Measurements from ENCODE around the gene ANKRD34A. TPM values are rescaled to one million over a fixed set of nuclear protein-coding genes. Genes with fewer than 3 reads are reported as not detected.

Gene ANKRD34A
- total and polyA plus RNA-seq, 12 donors: 0.66 to 1.7 (median 1.0) TPM

DNA sequence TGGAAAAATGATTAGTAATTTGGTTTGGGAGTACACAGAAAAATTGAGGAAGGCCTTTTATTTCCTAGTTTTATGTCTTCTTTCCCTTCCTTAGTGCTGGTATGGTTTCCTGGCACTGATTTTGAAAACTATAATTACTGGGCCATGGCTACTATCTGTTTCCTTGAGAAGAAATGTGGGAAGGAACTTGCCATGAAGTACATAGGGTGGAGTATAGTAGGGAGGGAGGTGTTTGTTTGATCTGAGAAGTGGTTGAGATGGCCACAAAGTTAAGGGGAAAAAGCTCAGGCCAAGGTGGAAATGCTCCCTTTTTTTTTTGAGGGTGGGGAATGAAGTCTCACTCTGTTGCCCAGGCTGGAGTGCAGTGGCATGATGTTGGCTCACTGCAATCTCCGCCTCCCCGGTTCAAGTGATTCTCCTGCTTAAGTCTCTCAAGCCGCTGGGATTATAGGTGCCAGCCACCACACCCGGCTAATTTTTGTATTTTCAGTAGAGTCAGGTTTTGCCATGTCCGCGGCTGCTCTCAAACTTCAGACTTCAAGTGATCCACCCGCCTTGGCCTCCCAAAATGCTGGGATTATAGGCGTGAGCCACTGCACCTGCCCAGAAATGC lies 45.9 kb upstream of the ANKRD34A start:
- 79 to 84% methylated on average over 8 of the region's 8 CpGs for WGBS, 2 donors
- intact Hi-C loops (cut with DNase I): loop anchor here in 8 of 10 donors (5.0 to 10.0 kb wide), 4 partner anchors 33 to 165 kb away; partner anchors contain the start of gene NUDT17 (in 6 of the 8)
- TF ChIP-seq CTCF (IDR thresholded peaks at IDR 0.05): no peak
- Histone ChIP-seq H3K27ac (peak overlapping the region; percentile 44 to 73 (median 48)), H3K36me3 (no peaks in the 10 kb centered on the region), H3K9me3 (no peaks in the 10 kb centered on the region), H3K4me1 (peaks cover 0 to 53% (median 29%) of the 10 kb centered on the region in 9 donors), H3K27me3 (no peaks in the 10 kb centered on the region), H3K4me3 (no peak overlapping the region)
- ATAC-seq (peak in 7 of 8 donors; percentile 29 to 58 (median 42)), DNase-seq (no peak)

DNA sequence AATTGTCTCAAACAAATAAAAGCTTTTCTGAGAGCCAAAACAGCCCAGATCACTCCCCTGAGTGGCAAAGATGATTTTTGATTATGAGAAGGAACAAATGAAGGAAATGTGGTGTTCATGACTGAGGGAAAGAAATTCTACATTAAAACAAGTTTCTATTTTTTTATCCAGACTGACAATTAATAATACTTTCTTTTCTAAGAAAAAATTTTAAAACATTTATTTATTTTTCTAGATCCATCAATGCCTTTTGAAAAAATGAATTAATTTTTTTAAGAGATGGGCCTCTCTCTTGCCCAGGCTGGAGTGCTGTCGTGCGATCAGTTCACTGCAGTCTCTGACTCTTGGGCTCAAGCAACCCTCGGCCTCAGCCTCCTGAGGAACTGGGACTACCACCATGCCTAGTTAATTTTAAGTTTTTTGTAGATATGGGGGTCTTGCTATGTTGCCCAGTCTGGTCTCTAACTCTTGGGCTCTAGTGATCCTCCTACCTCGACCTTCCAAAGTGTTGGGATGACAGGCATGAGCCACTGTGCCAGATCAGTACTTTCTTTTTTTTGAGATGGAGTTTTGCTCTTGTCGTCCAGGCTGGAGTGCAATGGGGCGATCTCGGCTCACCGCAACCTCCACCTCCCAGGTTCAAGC lies 43.2 kb upstream of the ANKRD34A start:
- DNase-seq (no peak), ATAC-seq (peak in 2 of 8 donors; percentile 10 to 27)
- H3K9me3 ChIP-seq: no peaks in the 10 kb centered on the region
- no peaks in the 10 kb centered on the region for H3K36me3 ChIP-seq
- intact Hi-C loops (cut with DNase I): loop anchor here in 9 of 10 donors (1.0 to 2.0 kb wide), 6 partner anchors 28 to 115 kb away; no protein-coding TSS in a partner anchor
- peaks cover 0 to 47% (median 24%) of the 10 kb centered on the region in 9 donors for H3K4me1 ChIP-seq
- peak overlapping the region in 2 of 10 donors; percentile 26 to 42 for H3K4me3 ChIP-seq
- TF ChIP-seq CTCF (IDR thresholded peaks at IDR 0.05): peak in 2 of 9 donors; percentile 5 to 39
- WGBS, 2 donors: 80 to 84% methylated on average over 8 of the region's 8 CpGs
- H3K27ac ChIP-seq: peak overlapping the region in 9 of 10 donors; percentile 29 to 91 (median 83)
- no peaks in the 10 kb centered on the region for H3K27me3 ChIP-seq

- ATAC-seq (no peak), DNase-seq (no peak)
- H3K27me3 ChIP-seq: no peaks in the 10 kb centered on the region
- WGBS, 2 donors: 97 to 99% methylated on average over 2 of the region's 2 CpGs
- H3K36me3 ChIP-seq: no peaks in the 10 kb centered on the region
- H3K4me3 ChIP-seq: no peak overlapping the region
- no peaks in the 10 kb centered on the region for H3K9me3 ChIP-seq
- H3K4me1 ChIP-seq: peaks cover 12 to 59% (median 38%) of the 10 kb centered on the region in 9 donors
- peak overlapping the region in 3 of 10 donors; percentile 2 to 26 (median 6) for H3K27ac ChIP-seq
- intact Hi-C loops (cut with DNase I): no loop called here
- TF ChIP-seq CTCF (IDR thresholded peaks at IDR 0.05): no peak
These were observed 37.3 kb upstream of the ANKRD34A start for GRCh38 chr1:146001709-146002108.

DNA sequence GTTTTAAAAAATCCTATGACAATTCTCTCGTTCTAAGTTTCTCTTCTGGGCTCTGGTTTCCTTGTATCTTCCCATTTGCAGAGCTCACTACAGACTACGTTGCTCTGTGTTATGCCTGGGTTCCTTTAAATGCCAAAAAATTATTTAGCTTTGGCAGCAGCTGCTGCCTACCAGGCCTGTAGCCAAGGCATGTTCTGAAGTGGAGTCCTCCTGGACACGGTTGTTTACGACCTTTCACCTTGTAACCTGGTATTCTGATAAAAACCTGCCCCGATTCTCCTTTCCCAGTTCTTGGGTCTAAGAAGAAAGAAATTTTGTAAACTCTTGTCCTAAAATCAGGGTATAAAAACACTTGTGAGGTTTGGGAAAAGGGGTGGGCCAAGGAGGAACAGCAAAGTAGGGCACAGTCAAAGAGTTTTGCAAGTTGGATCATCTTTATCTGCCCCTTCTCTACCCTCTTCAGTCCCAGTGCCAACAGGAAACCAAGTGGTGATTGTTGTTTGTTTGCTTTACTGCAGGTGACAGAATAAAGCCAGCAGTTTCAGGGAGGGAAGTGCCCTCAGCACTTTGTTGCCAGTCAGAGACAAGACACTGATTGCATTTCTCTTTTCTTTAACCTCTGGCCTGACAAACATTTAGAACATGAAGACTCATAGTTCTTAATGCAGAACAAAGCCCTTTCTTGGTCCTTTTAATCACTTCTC lies 35.1 kb upstream of the ANKRD34A start:
- DNase-seq (no peak), ATAC-seq (peak in 4 of 8 donors; percentile 29 to 46 (median 34))
- intact Hi-C loops (cut with DNase I): loop anchor here in 1 of 10 donors (2.0 kb wide), 1 partner anchor 21 kb away; no protein-coding TSS in a partner anchor
- peaks cover 12 to 46% (median 33%) of the 10 kb centered on the region in 9 donors for H3K4me1 ChIP-seq
- peaks cover 0 to 16% (median 13%) of the 10 kb centered on the region in 9 donors for H3K36me3 ChIP-seq
- H3K27me3 ChIP-seq: no peaks in the 10 kb centered on the region
- no peak for TF ChIP-seq CTCF (IDR thresholded peaks at IDR 0.05)
- 7 to 9% methylated on average over 5 of the region's 5 CpGs for WGBS, 2 donors
- peak overlapping the region in 7 of 10 donors; percentile 26 to 88 (median 75) for H3K4me3 ChIP-seq
- H3K9me3 ChIP-seq: no peaks in the 10 kb centered on the region
- peak overlapping the region; percentile 89 to 99 (median 97) for H3K27ac ChIP-seq

All from heart right ventricle (tissue), 16 donors.